ENCODE data around the gene TFF3. TPM values are rescaled to one million over a fixed set of nuclear protein-coding genes. Genes with fewer than 3 reads are reported as not detected.

The TFF3 gene
- total and polyA plus RNA-seq, 10 of the 15 experiments (the other 5 are each of a cell fraction or from before 2014, with no cell fraction given), result not detected

- no peak for TF ChIP-seq TCF7 (IDR thresholded peaks at IDR 0.05; ENCODE audit: borderline replicate concordance)
- TF ChIP-seq ETV6 (conservative IDR thresholded peaks at IDR 0.05 in 1 of 2, IDR thresholded peaks at IDR 0.05 in 1 of 2; ENCODE audit: borderline replicate concordance in 1 of 2, low read depth in 1 of 2), result no peak
- no peak; the same call in 1 of the 2 replicates for TF ChIP-seq IRF3 (IDR thresholded peaks at IDR 0.05)
- peak; percentile 64; the same call in 1 of the 2 replicates for TF ChIP-seq DPF2 (IDR thresholded peaks at IDR 0.05)
- 0 out of 2 replicates have a peak, but pooled peaks have one; percentile 4 for TF ChIP-seq ATF2 (IDR thresholded peaks at IDR 0.05; ENCODE audit: low read length)
- TF ChIP-seq PAX8 (IDR thresholded peaks at IDR 0.05), result no peak
- TF ChIP-seq CREB1 (IDR thresholded peaks at IDR 0.05; ENCODE audit: low read depth), result no peak
- no peak for TF ChIP-seq CBX3 (IDR thresholded peaks at IDR 0.05; ENCODE audit: borderline replicate concordance, low read depth)
- no peak for TF ChIP-seq RB1 (IDR thresholded peaks at IDR 0.05; ENCODE audit: borderline replicate concordance)
- TF ChIP-seq CHD2 (IDR thresholded peaks at IDR 0.05; ENCODE audit: borderline replicate concordance, low read depth, low read length), result 0 out of 2 replicates have a peak, but pooled peaks have one; percentile 52
- no peak for TF ChIP-seq E4F1 (IDR thresholded peaks at IDR 0.05; ENCODE audit: borderline replicate concordance, partially characterized antibody)
- no peak for TF ChIP-seq NRF1 (conservative IDR thresholded peaks at IDR 0.05; ENCODE audit: low read depth, low read length)
- peak; percentile 81 for TF ChIP-seq MLLT1 (IDR thresholded peaks at IDR 0.05)
- TF ChIP-seq TBL1XR1 (IDR thresholded peaks at IDR 0.05; ENCODE audit: low read depth, low read length), result no peak
- TF ChIP-seq SMAD5 (IDR thresholded peaks at IDR 0.05; ENCODE audit: low read depth), result no peak
- TF ChIP-seq NR2F1 (conservative IDR thresholded peaks at IDR 0.05), result peak; percentile 89
- peak; percentile 55 for TF ChIP-seq BMI1 (IDR thresholded peaks at IDR 0.05; ENCODE audit: borderline replicate concordance)
- TF ChIP-seq ESRRA (IDR thresholded peaks at IDR 0.05; ENCODE audit: low read length), result no peak
- TF ChIP-seq IKZF2 (IDR thresholded peaks at IDR 0.05), result peak; percentile 87 to 92
- TF ChIP-seq ZBTB11 (CRISPR knock-in tag; IDR thresholded peaks at IDR 0.05), result no peak
- TF ChIP-seq KDM1A (IDR thresholded peaks at IDR 0.05; ENCODE audit: borderline replicate concordance), result no peak
- no peak for TF ChIP-seq SUZ12 (IDR thresholded peaks at IDR 0.05; ENCODE audit: unreplicated experiment)
- peak; percentile 92 for TF ChIP-seq MYB (IDR thresholded peaks at IDR 0.05; ENCODE audit: borderline replicate concordance, low read depth, low read length)
Measured at GRCh38 chr21:42286416-42286815, 28.8 kb downstream of the TFF3 start (continued).

Measured in GM12878 (cell line).